Mucosa of descending colon (tissue), 3 donors: ENCODE measurements around the gene SYNDIG1. TPM values are rescaled to one million over a fixed set of nuclear protein-coding genes. Genes with fewer than 3 reads are reported as not detected.

ENCODE experiments used
- ATAC-seq: fragments of 200-7000 bp; cut with Tn5 transposase; one replicate; pipeline ENCODE4 v1.9.1; 2020; ENCODE audit warnings: mild to moderate bottlenecking, moderate library complexity
- DNase-seq, 3 donors: peaks; one replicate each; pipeline ENCODE4 v3.0.0-alpha.2; 2020
- H3K36me3 ChIP-seq: fragments of 200-600 bp; one replicate; pipeline ENCODE4 v1.8.0; 2021; ENCODE audit warnings: low read depth, mild to moderate bottlenecking
- H3K4me1 ChIP-seq: fragments of 200-600 bp; one replicate; pipeline ENCODE4 v1.8.0; 2021; ENCODE audit warnings: low read depth, mild to moderate bottlenecking
- H3K4me3 ChIP-seq: fragments of 200-600 bp; one replicate; pipeline ENCODE4 v1.8.0; 2021; ENCODE audit warnings: mild to moderate bottlenecking
- H3K9me3 ChIP-seq: fragments of 200-600 bp; one replicate; pipeline ENCODE4 v1.8.0; 2021; ENCODE audit warnings: mild to moderate bottlenecking
- CTCF ChIP-seq: fragments of 200-600 bp; IDR thresholded peaks from one replicate; pipeline ENCODE4 v1.8.0; 2022; ENCODE audit warnings: antibody characterized with exemption, mild to moderate bottlenecking
- intact Hi-C, 2 donors: fragments of 100-400 bp; cut with DNase I in 1 of 2; cut with micrococcal nuclease in 1 of 2; formaldehyde crosslinking; loops; one replicate each; pipeline versions ENCODE4 v1.11.0 to v1.11.1; 2022; cut with DNase I, micrococcal nuclease
- total RNA-seq, 3 donors: library from RNA; stranded (reverse); fragmentation: NEBNext Ultra II Directional in 2 of 3; extraction: Animal tissue kit (Norgen Biotek cat#: 25700) in 2 of 3; gene quantifications; one replicate each; pipeline versions ENCODE4 v1.2.1 to v1.2.4, GENCODE V29; 2021 to 2023
- donor health status: DM: no; HTN: no; CAD: no; lungs with moderate emphysema.
- donor health status: DM: no; HTN: no; CAD: no.
- donor health status: DM: no; HTN: yes; CAD: no.

Gene SYNDIG1
- total RNA-seq, 3 donors from 2014 or later, result 0.12 to 0.46 (median 0.35) TPM

- no peak for ATAC-seq
- no peak for TF ChIP-seq CTCF
- intact Hi-C loops, result no loop called here
- Histone ChIP-seq H3K4me3 (no peak overlapping the region), H3K9me3 (no peaks in the 10 kb centered on the region), H3K4me1 (no peaks in the 10 kb centered on the region), H3K36me3 (no peaks in the 10 kb centered on the region)
- DNase-seq, result no peak
Observed at GRCh38 chr20:24588047-24588635, 118.7 kb downstream of the SYNDIG1 start.

GRCh38 chr20:24588725-24589340, 119.4 kb downstream of the SYNDIG1 start:
- DNase-seq (no peak), ATAC-seq (no peak)
- Histone ChIP-seq H3K4me1 (no peaks in the 10 kb centered on the region), H3K9me3 (no peaks in the 10 kb centered on the region), H3K4me3 (no peak overlapping the region), H3K36me3 (no peaks in the 10 kb centered on the region)
- TF ChIP-seq CTCF, result no peak
- intact Hi-C loops, result no loop called here

GRCh38 chr20:24589381-24589780, 120.0 kb downstream of the SYNDIG1 start:
- TF ChIP-seq CTCF, result no peak
- intact Hi-C loops, result no loop called here
- Histone ChIP-seq H3K4me1 (no peaks in the 10 kb centered on the region), H3K4me3 (no peak overlapping the region), H3K9me3 (no peaks in the 10 kb centered on the region), H3K36me3 (no peaks in the 10 kb centered on the region)
- ATAC-seq (no peak), DNase-seq (no peak)

GRCh38 chr20:24589815-24590177, 120.4 kb downstream of the SYNDIG1 start:
- no peak overlapping the region for H3K4me3 ChIP-seq
- H3K36me3 ChIP-seq, result no peaks in the 10 kb centered on the region
- TF ChIP-seq CTCF, result no peak
- intact Hi-C loops, result no loop called here
- H3K9me3 ChIP-seq, result no peaks in the 10 kb centered on the region
- ATAC-seq (no peak), DNase-seq (no peak)
- no peaks in the 10 kb centered on the region for H3K4me1 ChIP-seq

- Histone ChIP-seq H3K4me3 (no peak overlapping the region), H3K36me3 (no peaks in the 10 kb centered on the region), H3K9me3 (no peaks in the 10 kb centered on the region), H3K4me1 (no peaks in the 10 kb centered on the region)
- TF ChIP-seq CTCF, result no peak
- intact Hi-C loops, result no loop called here
- DNase-seq (no peak), ATAC-seq (no peak)
Observed at GRCh38 chr20:24590178-24590982, 121.0 kb downstream of the SYNDIG1 start.
